Measurements from ENCODE around the gene CTNNA1.

GRCh38 chr5:138961729-138962128 lies 208.5 kb downstream of the CTNNA1 start:
- TF ChIP-seq CTCF (IDR thresholded peaks at IDR 0.05) (no peak), POLR2A (IDR thresholded peaks at IDR 0.05) (no peak)

All from thyroid gland (tissue), 4 donors.